ENCODE data around the gene TFB1M.
"Not testable (repeated sequence)": the region's sequence is repeated elsewhere in the genome, so short reads cannot be mapped to it uniquely, and the experiment has no call there.

The TFB1M gene

GRCh38 chr6:155234167-155234566 lies 80.1 kb downstream of the TFB1M start:
- H3K27ac ChIP-seq: no peak overlapping the region
- TF ChIP-seq CTCF (IDR thresholded peaks at IDR 0.05) (no peak), ZFX (IDR thresholded peaks at IDR 0.05; ENCODE audit: borderline replicate concordance) (no peak)

GRCh38 chr6:155232848-155233247 lies 81.4 kb downstream of the TFB1M start:
- TF ChIP-seq CTCF (IDR thresholded peaks at IDR 0.05): no peak
- no peak for TF ChIP-seq ZFX (IDR thresholded peaks at IDR 0.05; ENCODE audit: borderline replicate concordance)
- H3K27ac ChIP-seq: no peak overlapping the region

- not testable (repeated sequence) for H3K27ac ChIP-seq
Observed at GRCh38 chr6:155230975-155231374, 83.3 kb downstream of the TFB1M start.

- H3K27ac ChIP-seq: no peak overlapping the region
- TF ChIP-seq ZFX (IDR thresholded peaks at IDR 0.05; ENCODE audit: borderline replicate concordance): no peak
Observed at GRCh38 chr6:155228546-155229166, 85.6 kb downstream of the TFB1M start.

- TF ChIP-seq CTCF (IDR thresholded peaks at IDR 0.05) (no peak), ZFX (IDR thresholded peaks at IDR 0.05; ENCODE audit: borderline replicate concordance) (no peak)
- H3K27ac ChIP-seq: no peak overlapping the region
Observed at GRCh38 chr6:155227046-155227445, 87.2 kb downstream of the TFB1M start.

- H3K27ac ChIP-seq: no peak overlapping the region
- no peak for TF ChIP-seq CTCF (IDR thresholded peaks at IDR 0.05)
- TF ChIP-seq ZFX (IDR thresholded peaks at IDR 0.05; ENCODE audit: borderline replicate concordance): no peak
Observed at GRCh38 chr6:155224618-155225017, 89.7 kb downstream of the TFB1M start.

GRCh38 chr6:155223646-155224451 lies 90.4 kb downstream of the TFB1M start:
- no peak overlapping the region for H3K27ac ChIP-seq
- TF ChIP-seq CTCF (IDR thresholded peaks at IDR 0.05) (no peak), ZFX (IDR thresholded peaks at IDR 0.05; ENCODE audit: borderline replicate concordance) (no peak)

GRCh38 chr6:155222506-155222905 lies 91.8 kb downstream of the TFB1M start:
- H3K27ac ChIP-seq: no peak overlapping the region
- TF ChIP-seq CTCF (IDR thresholded peaks at IDR 0.05) (no peak), ZFX (IDR thresholded peaks at IDR 0.05; ENCODE audit: borderline replicate concordance) (no peak)

Measured in 22Rv1 (cell line).